A549 (cell line): Measurements from ENCODE around the gene FJX1. TPM values are rescaled to one million over a fixed set of nuclear protein-coding genes. Genes with fewer than 3 reads are reported as not detected.
A peak's percentile ranks its signal among the peaks of the same experiment; 100 is the strongest.

Experiments
- ATAC-seq, 2 experiments: fragments of 200-7000 bp in 1 of 2; fragments of >200 bp in 1 of 2; cut with Nextera tagmentation in 1 of 2; cut with Tn5 transposase in 1 of 2; 3 replicates each; pipeline versions ENCODE4 v1.8.0 to v1.9.1; 2018 to 2020; ENCODE audit warnings: mild to moderate bottlenecking in 1 of 2, moderate library complexity in 1 of 2
- CTCF ChIA-PET: fragments of 300-600 bp; sonication (Branson Sonifier 250); formaldehyde crosslinking; extraction: SDS; loops from one replicate; lab custom pipeline; 2021; ENCODE audit warnings: antibody characterized with exemption, inconsistent platforms; lab: Yijun Ruan, JAX
- POLR2A ChIA-PET: fragments of 350-600 bp; formaldehyde crosslinking; extraction: SDS; loops from one replicate; lab custom pipeline; 2021; ENCODE audit warnings: antibody characterized with exemption, inconsistent platforms; lab: Yijun Ruan, JAX
- DNase-seq, 2 experiments: peaks; one replicate each; pipeline versions ENCODE4 v3.0.0 to v3.0.0-alpha.2; 2011 to 2016; ENCODE audit warnings: low read depth in 1 of 2, low spot score in 1 of 2
- FAIRE-seq: peaks from 2 replicates; lab custom pipeline; 2011; peaks lifted over from hg19 to GRCh38; lab: Jason Lieb, UNC
- H3K27ac ChIP-seq, 2 experiments: fragments of >200 bp; sonication (Bioruptor Twin); formaldehyde crosslinking; 3 replicates each; pipeline ENCODE4 v1.5.1; 2016 to 2017
- H3K4me1 ChIP-seq: fragments of >200 bp; sonication (Bioruptor Twin); formaldehyde crosslinking; 3 replicates; pipeline ENCODE4 v1.6.1; 2016
- H3K4me2 ChIP-seq: fragments of >200 bp; sonication (Bioruptor Twin); formaldehyde crosslinking; 3 replicates; pipeline ENCODE4 v1.6.1; 2016
- H3K4me3 ChIP-seq: fragments of >200 bp; sonication (Bioruptor Twin); formaldehyde crosslinking; 3 replicates; pipeline ENCODE4 v1.5.1; 2016
- H3K9me3 ChIP-seq: fragments of >200 bp; sonication (Bioruptor Twin); formaldehyde crosslinking; 3 replicates; pipeline ENCODE4 v1.6.1; 2016
- CBX8 ChIP-seq: fragments of 200-600 bp; sonication (generic); IDR thresholded peaks from 2 replicates; pipeline ENCODE4 v1.6.1; 2016
- CEBPB ChIP-seq, 2 experiments: fragments of >200 bp in 1 of 2; sonication (Bioruptor Twin) in 1 of 2; formaldehyde crosslinking in 1 of 2; IDR thresholded peaks; 2 replicates each; pipeline ENCODE4 v1.6.1; 2012 to 2016
- CHD4 ChIP-seq: fragments of 200-600 bp; sonication (generic); IDR thresholded peaks from 2 replicates; pipeline ENCODE4 v1.6.1; 2016; ENCODE audit warnings: antibody characterized with exemption, mild to moderate bottlenecking, borderline replicate concordance
- CTCF ChIP-seq: fragments of >200 bp; sonication (Bioruptor Twin); formaldehyde crosslinking; IDR thresholded peaks from 3 replicates; pipeline ENCODE4 v1.5.1; 2016
- E2F6 ChIP-seq: IDR thresholded peaks from 2 replicates; pipeline ENCODE4 v1.6.1; 2012; ENCODE audit warnings: low read depth, borderline replicate concordance
- ESRRA ChIP-seq: fragments of 150-350 bp; IDR thresholded peaks from 2 replicates; pipeline ENCODE4 v1.6.1; 2014; ENCODE audit warnings: mild to moderate bottlenecking, low read length, borderline replicate concordance
- FOSB ChIP-seq: fragments of 250-450 bp; sonication (Bioruptor Pico); IDR thresholded peaks from 2 replicates; pipeline ENCODE4 v1.5.0; 2020; ENCODE audit warnings: mild to moderate bottlenecking, moderate library complexity
- FOSL2 ChIP-seq, 2 experiments: fragments of 450-650 bp in 1 of 2; fragments of >200 bp in 1 of 2; sonication (Bioruptor Twin) in 1 of 2; formaldehyde crosslinking; IDR thresholded peaks; 2 replicates each; pipeline versions ENCODE4 v1.5.0 to v1.6.1; 2016 to 2020; ENCODE audit warnings: mild to moderate bottlenecking in 1 of 2, moderate library complexity in 1 of 2
- GATA3 ChIP-seq: IDR thresholded peaks from 2 replicates; pipeline ENCODE4 v1.6.1; 2012; ENCODE audit warnings: borderline replicate concordance
- HDAC2 ChIP-seq: fragments of 200-600 bp; sonication (generic); IDR thresholded peaks from 2 replicates; pipeline ENCODE4 v1.6.1; 2016
- HES2 ChIP-seq: fragments of >200 bp; sonication (Bioruptor Twin); formaldehyde crosslinking; IDR thresholded peaks from 2 replicates; pipeline ENCODE4 v1.6.1; 2016
- HOXB5 ChIP-seq: fragments of 250-450 bp; sonication (Bioruptor Pico); IDR thresholded peaks from 2 replicates; pipeline ENCODE4 v1.5.0; 2020; ENCODE audit warnings: mild to moderate bottlenecking, moderate library complexity
- JUN ChIP-seq, 2 experiments: fragments of >200 bp; sonication (Bioruptor Twin); formaldehyde crosslinking; IDR thresholded peaks; 2 replicates in 1 of 2; 3 replicates in 1 of 2; pipeline ENCODE4 v1.6.1; 2016 to 2017
- MAFK ChIP-seq: fragments of 450-650 bp; IDR thresholded peaks from 2 replicates; pipeline ENCODE4 v1.6.1; 2014; ENCODE audit not compliant: partially characterized antibody
- NFE2L2 ChIP-seq: fragments of 150-350 bp; conservative IDR thresholded peaks from 2 replicates; pipeline ENCODE4 v1.6.1; 2014; ENCODE audit warnings: low read length
- NR3C1 ChIP-seq: fragments of >200 bp; sonication (Bioruptor Twin); formaldehyde crosslinking; IDR thresholded peaks from 3 replicates; pipeline ENCODE4 v1.6.1; 2017
- PHF8 ChIP-seq: fragments of 200-600 bp; sonication (generic); IDR thresholded peaks from 2 replicates; pipeline ENCODE4 v1.6.1; 2016; ENCODE audit warnings: low read depth, mild to moderate bottlenecking, antibody characterized with exemption, moderate library complexity, borderline replicate concordance
- POLR2AphosphoS2 ChIP-seq: conservative IDR thresholded peaks from 2 replicates; pipeline ENCODE4 v1.6.1; 2012; ENCODE audit warnings: low read length, improper control_type of control experiment, inconsistent platforms
- RAD21 ChIP-seq, 2 experiments: fragments of >200 bp in 1 of 2; sonication (Bioruptor Twin) in 1 of 2; formaldehyde crosslinking in 1 of 2; IDR thresholded peaks in 1 of 2; conservative IDR thresholded peaks in 1 of 2; 2 replicates in 1 of 2; 3 replicates in 1 of 2; pipeline ENCODE4 v1.6.1; 2012 to 2018; ENCODE audit warnings: inconsistent platforms in 1 of 2
- RARB ChIP-seq: fragments of 250-450 bp; sonication (Bioruptor Pico); IDR thresholded peaks from 2 replicates; pipeline ENCODE4 v1.8.0; 2021; ENCODE audit warnings: mild to moderate bottlenecking, moderate library complexity
- SMC3 ChIP-seq: fragments of >200 bp; sonication (Bioruptor Twin); formaldehyde crosslinking; IDR thresholded peaks from 3 replicates; pipeline ENCODE4 v1.6.1; 2018; ENCODE audit warnings: inconsistent platforms
- ZFP36 ChIP-seq: fragments of 450-650 bp; IDR thresholded peaks from 2 replicates; pipeline ENCODE4 v1.6.1; 2014; ENCODE audit warnings: borderline replicate concordance; ENCODE audit not compliant: partially characterized antibody
- WGBS: methylation state at CpG from one replicate; pipeline ENCODE4 v1.1.6; 2017; ENCODE audit errors: missing lambda C conversion rate; 5-methylcytosine and 5-hydroxymethylcytosine counted together
- polyA plus RNA-seq, 4 experiments: library from polyadenylated mRNA; depleted of rRNA in 3 of 4; stranded (reverse); fragments of >200 nt; fragmentation: RNase III in 1 of 4; extraction: RNeasy Plus Mini Kit Qiagen cat#74134 plus additional on column Dnase treatment in 1 of 4; gene quantifications; 2 replicates in 3 of 4; 3 replicates in 1 of 4; pipeline ENCODE4 v1.2.3, GENCODE V29; 2011 to 2017

Gene FJX1
- polyA plus RNA-seq, 2 of the 4 experiments (the other 2 are of a cell fraction) = 7.1 to 14.5 TPM

GRCh38 chr11:35615921-35616900 lies 2.0 kb upstream of the FJX1 start:
- POLR2A ChIA-PET = no interaction called here
- peak; percentile 52 to 64 for DNase-seq
- 19% methylated on average over 8 of the region's 8 CpGs for WGBS

GRCh38 chr11:35617316-35617686 lies 959 bp upstream of the FJX1 start:
- 80% methylated on average over 7 of the region's 7 CpGs for WGBS
- FAIRE-seq (no peak), ATAC-seq (no peak), DNase-seq (no peak)
- ChIA-PET CTCF (interaction anchor here (0.8 to 5.8 kb wide), 8 partner anchors 15 to 649 kb away, joined by 3 to 60 read pairs (median 4); no protein-coding TSS in a partner anchor), POLR2A (interaction anchor here (1.1 to 1.2 kb wide), 2 partner anchors 38 to 327 kb away, joined by 3 read pairs; partner anchors contain the start of gene LDLRAD3)
- H3K9me3 ChIP-seq = no peaks in the 10 kb centered on the region
- H3K27ac ChIP-seq = peak overlapping the region; percentile 94 to 97
- H3K4me3 ChIP-seq = peak overlapping the region; percentile 90; the same call in 2 of the 3 replicates
- H3K4me2 ChIP-seq = peak overlapping the region; percentile 94
- peak; percentile 45 for TF ChIP-seq MAFK
- TF ChIP-seq CEBPB (IDR thresholded peaks at IDR 0.05) = peak; percentile 32 to 40; a peak in 2 of 4 replicates
- TF ChIP-seq JUN (IDR thresholded peaks at IDR 0.05) = no peak
- TF ChIP-seq, all 56 proteins: peak for 2
- peaks cover 46% of the 10 kb centered on the region; the same call in 2 of the 3 replicates for H3K4me1 ChIP-seq

More at GRCh38 chr11:35615921-35616900, 2.0 kb upstream of the FJX1 start:
- ATAC-seq (no peak), FAIRE-seq (no peak)
- H3K4me1 ChIP-seq = peaks cover 36% of the 10 kb centered on the region; the same call in 2 of the 3 replicates
- 0 out of 3 replicates have a peak overlapping the region, but pooled peaks have one; percentile 6 for H3K4me2 ChIP-seq
- TF ChIP-seq HES2 (no peak), CBX8 (no peak), CTCF (peak; percentile 89), RARB (CRISPR knock-in tag) (no peak), CHD4 (no peak), E2F6 (no peak), NR3C1 (no peak), FOSL2 (IDR thresholded peaks at IDR 0.05) (no peak), FOSL2 (CRISPR knock-in tag; IDR thresholded peaks at IDR 0.05) (no peak), PHF8 (no peak), NFE2L2 (no peak), GATA3 (no peak), FOSB (CRISPR knock-in tag) (no peak), POLR2AphosphoS2 (no peak), HOXB5 (CRISPR knock-in tag) (0 out of 2 replicates have a peak, but pooled peaks have one; percentile 76), ESRRA (no peak), RAD21 (conservative IDR thresholded peaks at IDR 0.05 in 1 of 2, IDR thresholded peaks at IDR 0.05 in 1 of 2) (peak; percentile 91 to 92), HDAC2 (no peak), ZFP36 (no peak), SMC3 (peak; percentile 79)
- no peak overlapping the region for H3K4me3 ChIP-seq
- H3K27ac ChIP-seq = no peak overlapping the region
- no peaks in the 10 kb centered on the region for H3K9me3 ChIP-seq
- CTCF ChIA-PET = interaction anchor here (0.6 to 7.3 kb wide), 36 partner anchors 10 to 886 kb away, joined by 3 to 60 read pairs (median 4); no protein-coding TSS in a partner anchor
